Tibial artery (tissue), 4 donors: Measurements from ENCODE around the gene FGF12.

Source experiments
- DNase-seq, 2 donors: peaks; one replicate each; pipeline ENCODE4 v3.0.0-alpha.2; 2019
- H3K27ac ChIP-seq, 2 donors: fragments of 200-600 bp; sonication (generic) in 1 of 2; 1 replicate in 1 of 2; 2 replicates in 1 of 2; pipeline ENCODE4 v1.5.1; 2018 to 2019; ENCODE audit warnings: mild to moderate bottlenecking in 1 of 2
- H3K27me3 ChIP-seq, 2 donors: fragments of 200-600 bp; sonication (generic) in 1 of 2; one replicate each; pipeline versions ENCODE4 v1.5.1 to v1.6.0; 2016 to 2019
- H3K36me3 ChIP-seq, 3 donors: fragments of 200-600 bp; sonication (generic) in 2 of 3; one replicate each; pipeline ENCODE4 v1.5.1; 2016 to 2019; ENCODE audit warnings: mild to moderate bottlenecking in 2 of 3
- H3K4me1 ChIP-seq, 4 donors: fragments of 200-600 bp; sonication (generic) in 2 of 4; 1 replicate in 3 of 4; 2 replicates in 1 of 4; pipeline ENCODE4 v1.5.1; 2016 to 2019
- H3K4me3 ChIP-seq, 2 donors: fragments of 200-600 bp; sonication (generic) in 1 of 2; 1 replicate in 1 of 2; 2 replicates in 1 of 2; pipeline ENCODE4 v1.5.1; 2018 to 2019; ENCODE audit warnings: mild to moderate bottlenecking in 2 of 2
- H3K9me3 ChIP-seq, 3 donors: fragments of 200-600 bp; sonication (generic) in 1 of 3; one replicate each; pipeline ENCODE4 v1.5.1; 2016 to 2019
- intact Hi-C: fragments of 100-400 bp; cut with DNase I; formaldehyde crosslinking; loops from one replicate; pipeline ENCODE4 v1.15.0; 2023; ENCODE audit warnings: low total_unique reads
- TF ChIP-seq, protein P1 (sequence below), 2 experiments: fragments of 200-600 bp in 1 of 2; fragments of 450-650 bp in 1 of 2; IDR thresholded peaks; one replicate each; pipeline ENCODE4 v1.5.1; 2017 to 2019; ENCODE audit warnings: antibody characterized with exemption in 2 of 2, mild to moderate bottlenecking in 1 of 2, moderate library complexity in 1 of 2

The FGF12 gene

DNA sequence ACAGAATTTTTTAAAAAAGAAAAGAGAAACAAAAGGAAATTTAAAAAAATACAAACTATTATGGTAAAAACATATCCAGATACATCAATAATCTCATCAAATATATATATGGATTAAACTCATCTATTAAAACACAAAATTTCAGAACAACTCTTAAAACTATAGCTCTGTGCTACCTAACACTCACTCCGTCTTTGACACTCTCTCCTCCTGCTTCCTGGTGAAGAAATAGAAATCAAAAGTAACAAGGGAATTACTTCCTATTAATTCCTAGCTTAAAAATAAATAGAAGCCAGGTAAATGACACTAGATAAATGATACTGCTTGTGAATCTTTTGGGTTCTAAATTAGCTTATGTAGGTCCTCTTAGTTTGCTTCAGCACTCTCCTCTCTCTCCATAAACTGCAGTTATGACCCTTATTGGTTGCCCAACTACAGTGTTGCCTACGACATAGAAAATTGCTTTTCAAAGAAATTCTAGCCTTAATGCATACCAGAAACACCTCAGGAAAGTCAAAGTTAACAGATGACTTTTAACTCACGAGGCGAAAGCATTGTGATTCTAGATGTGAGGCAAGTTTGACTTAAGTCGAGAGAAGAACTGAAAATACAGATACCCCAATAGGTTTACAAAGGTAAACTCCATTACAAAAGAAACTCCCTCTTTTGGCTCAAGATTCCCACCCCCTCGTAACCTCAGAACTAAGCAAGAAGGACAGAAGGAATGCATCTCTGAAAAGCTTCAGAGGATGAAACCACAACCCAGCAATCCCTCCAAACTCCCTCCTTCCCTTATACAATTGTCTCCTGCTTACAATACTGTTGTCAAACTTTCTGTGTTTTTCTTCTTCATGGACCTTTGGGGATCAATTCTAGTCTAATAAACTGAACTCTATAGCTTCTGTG, 394.7 kb downstream of the FGF12 start:
- no peaks in the 10 kb centered on the region for H3K4me1 ChIP-seq
- intact Hi-C loops = no loop called here

DNA sequence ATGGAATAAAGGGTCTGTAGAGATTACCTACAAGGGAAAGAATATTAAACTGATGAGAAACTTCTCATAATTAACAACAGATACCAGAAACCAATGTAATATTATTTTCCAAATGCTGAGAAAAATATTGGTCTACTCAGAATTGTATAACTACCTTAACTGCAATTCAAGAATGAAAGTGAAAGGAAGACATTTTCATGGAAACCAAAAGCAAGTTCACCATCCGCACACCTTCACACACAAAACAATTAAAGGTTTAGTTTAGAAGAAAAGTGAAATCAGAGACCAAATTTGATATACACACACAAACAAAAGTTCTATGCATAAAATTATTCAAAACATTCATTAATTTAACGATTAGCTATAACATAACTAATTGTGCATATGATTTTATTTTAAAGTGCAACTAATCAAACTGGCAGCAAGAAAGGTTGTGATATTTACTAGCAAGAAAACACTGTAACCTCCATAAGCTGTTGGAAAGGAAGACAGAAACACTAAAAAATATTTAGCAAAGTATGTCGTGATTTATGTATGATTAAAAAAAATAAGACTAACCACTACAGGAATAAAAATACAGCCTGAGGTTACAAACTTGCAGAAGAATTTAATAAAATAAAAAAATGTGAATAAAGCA, 395.5 kb downstream of the FGF12 start:
- H3K4me3 ChIP-seq = no peak overlapping the region
- TF ChIP-seq, protein P1, sequence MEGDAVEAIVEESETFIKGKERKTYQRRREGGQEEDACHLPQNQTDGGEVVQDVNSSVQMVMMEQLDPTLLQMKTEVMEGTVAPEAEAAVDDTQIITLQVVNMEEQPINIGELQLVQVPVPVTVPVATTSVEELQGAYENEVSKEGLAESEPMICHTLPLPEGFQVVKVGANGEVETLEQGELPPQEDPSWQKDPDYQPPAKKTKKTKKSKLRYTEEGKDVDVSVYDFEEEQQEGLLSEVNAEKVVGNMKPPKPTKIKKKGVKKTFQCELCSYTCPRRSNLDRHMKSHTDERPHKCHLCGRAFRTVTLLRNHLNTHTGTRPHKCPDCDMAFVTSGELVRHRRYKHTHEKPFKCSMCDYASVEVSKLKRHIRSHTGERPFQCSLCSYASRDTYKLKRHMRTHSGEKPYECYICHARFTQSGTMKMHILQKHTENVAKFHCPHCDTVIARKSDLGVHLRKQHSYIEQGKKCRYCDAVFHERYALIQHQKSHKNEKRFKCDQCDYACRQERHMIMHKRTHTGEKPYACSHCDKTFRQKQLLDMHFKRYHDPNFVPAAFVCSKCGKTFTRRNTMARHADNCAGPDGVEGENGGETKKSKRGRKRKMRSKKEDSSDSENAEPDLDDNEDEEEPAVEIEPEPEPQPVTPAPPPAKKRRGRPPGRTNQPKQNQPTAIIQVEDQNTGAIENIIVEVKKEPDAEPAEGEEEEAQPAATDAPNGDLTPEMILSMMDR (IDR thresholded peaks at IDR 0.05) = no peak
- intact Hi-C loops = no loop called here

More for the DNA sequence above, 394.7 kb downstream of the FGF12 start:
- no peak for DNase-seq
- no peaks in the 10 kb centered on the region for H3K9me3 ChIP-seq
- TF ChIP-seq, protein P1 (IDR thresholded peaks at IDR 0.05) = no peak
- H3K36me3 ChIP-seq = no peaks in the 10 kb centered on the region
- H3K4me3 ChIP-seq = no peak overlapping the region
- no peaks in the 10 kb centered on the region for H3K27me3 ChIP-seq
- H3K27ac ChIP-seq = no peak overlapping the region

DNA sequence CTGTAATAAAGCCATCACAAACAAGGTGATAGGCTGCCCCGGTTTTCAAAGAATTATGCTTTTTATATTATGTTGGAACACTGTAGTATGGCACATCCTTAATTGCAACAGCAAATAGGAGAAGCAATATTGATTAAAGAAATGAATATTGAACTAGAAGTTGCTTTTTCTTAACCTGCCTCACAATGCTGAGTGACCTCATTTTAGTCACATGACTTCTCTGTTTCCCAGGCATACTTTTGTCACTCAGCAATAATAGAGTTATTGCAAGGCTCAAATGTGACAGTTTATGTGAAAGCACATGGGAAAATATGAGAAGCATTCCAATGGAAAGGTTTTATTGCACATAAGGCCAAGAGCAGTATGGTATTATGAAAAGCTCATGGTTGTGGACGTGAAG, 400.7 kb downstream of the FGF12 start:
- TF ChIP-seq, protein P1 (IDR thresholded peaks at IDR 0.05) = no peak
- Histone ChIP-seq H3K4me1 (no peaks in the 10 kb centered on the region), H3K4me3 (no peak overlapping the region), H3K9me3 (no peaks in the 10 kb centered on the region), H3K27ac (no peak overlapping the region), H3K36me3 (no peaks in the 10 kb centered on the region), H3K27me3 (no peaks in the 10 kb centered on the region)
- DNase-seq = no peak
- intact Hi-C loops = no loop called here

More for the DNA sequence above, 395.5 kb downstream of the FGF12 start:
- no peaks in the 10 kb centered on the region for H3K9me3 ChIP-seq
- no peak overlapping the region for H3K27ac ChIP-seq
- H3K36me3 ChIP-seq = no peaks in the 10 kb centered on the region
- H3K27me3 ChIP-seq = no peaks in the 10 kb centered on the region
- H3K4me1 ChIP-seq = no peaks in the 10 kb centered on the region
- no peak for DNase-seq

DNA sequence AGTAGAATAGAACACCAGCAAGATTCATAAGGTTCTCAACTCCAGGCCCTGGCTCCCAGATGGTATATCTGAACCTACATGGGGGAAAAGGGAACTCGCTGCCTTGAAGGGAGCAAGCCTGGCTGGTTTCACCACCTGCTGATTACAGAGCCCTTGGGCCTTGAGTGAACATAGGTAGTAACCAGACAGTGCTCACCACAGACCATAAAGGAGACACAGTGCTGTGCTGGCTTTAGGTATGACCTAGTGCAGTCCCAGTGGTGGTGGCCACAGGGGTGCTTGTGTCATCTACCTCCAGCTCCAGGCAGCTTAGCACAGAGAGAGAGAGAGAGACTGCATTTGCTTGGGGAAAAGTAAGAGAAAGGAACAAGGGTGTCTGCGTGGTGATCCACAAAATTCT, 409.8 kb downstream of the FGF12 start:
- no peak overlapping the region for H3K27ac ChIP-seq
- TF ChIP-seq, protein P1 (IDR thresholded peaks at IDR 0.05) = no peak
- no peaks in the 10 kb centered on the region for H3K36me3 ChIP-seq
- H3K4me1 ChIP-seq = no peaks in the 10 kb centered on the region
- intact Hi-C loops = no loop called here
- no peak overlapping the region for H3K4me3 ChIP-seq
- H3K27me3 ChIP-seq = no peaks in the 10 kb centered on the region
- no peak for DNase-seq
- no peaks in the 10 kb centered on the region for H3K9me3 ChIP-seq

DNA sequence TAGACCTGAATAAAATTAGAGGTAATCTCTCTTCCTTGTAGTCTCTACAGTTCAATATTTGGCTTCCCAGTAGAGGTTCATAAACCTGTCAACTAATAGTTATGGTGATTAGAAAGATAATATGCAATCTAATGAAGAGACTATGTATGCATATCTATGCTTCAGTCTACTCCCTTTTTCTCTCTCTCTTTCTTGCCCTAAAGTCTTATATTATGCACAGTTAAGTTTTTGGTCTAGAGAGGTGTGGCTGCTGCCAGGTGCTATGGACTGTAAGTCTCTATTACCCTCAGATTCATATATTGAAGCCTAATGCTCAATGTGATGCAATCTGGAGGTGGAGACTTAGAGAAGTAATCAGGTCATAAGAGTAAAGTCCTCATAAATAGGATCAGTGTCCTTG, 413.7 kb downstream of the FGF12 start:
- no peak overlapping the region for H3K4me3 ChIP-seq
- intact Hi-C loops = no loop called here
- H3K36me3 ChIP-seq = no peaks in the 10 kb centered on the region
- no peak for DNase-seq
- no peaks in the 10 kb centered on the region for H3K9me3 ChIP-seq
- no peaks in the 10 kb centered on the region for H3K27me3 ChIP-seq
- no peak overlapping the region for H3K27ac ChIP-seq
- TF ChIP-seq, protein P1 (IDR thresholded peaks at IDR 0.05) = no peak
- H3K4me1 ChIP-seq = no peaks in the 10 kb centered on the region
